ENCODE data around the gene EVI5.
"Not testable (repeated sequence)": the region's sequence is repeated elsewhere in the genome, so short reads cannot be mapped to it uniquely, and the experiment has no call there.

The EVI5 gene

DNA sequence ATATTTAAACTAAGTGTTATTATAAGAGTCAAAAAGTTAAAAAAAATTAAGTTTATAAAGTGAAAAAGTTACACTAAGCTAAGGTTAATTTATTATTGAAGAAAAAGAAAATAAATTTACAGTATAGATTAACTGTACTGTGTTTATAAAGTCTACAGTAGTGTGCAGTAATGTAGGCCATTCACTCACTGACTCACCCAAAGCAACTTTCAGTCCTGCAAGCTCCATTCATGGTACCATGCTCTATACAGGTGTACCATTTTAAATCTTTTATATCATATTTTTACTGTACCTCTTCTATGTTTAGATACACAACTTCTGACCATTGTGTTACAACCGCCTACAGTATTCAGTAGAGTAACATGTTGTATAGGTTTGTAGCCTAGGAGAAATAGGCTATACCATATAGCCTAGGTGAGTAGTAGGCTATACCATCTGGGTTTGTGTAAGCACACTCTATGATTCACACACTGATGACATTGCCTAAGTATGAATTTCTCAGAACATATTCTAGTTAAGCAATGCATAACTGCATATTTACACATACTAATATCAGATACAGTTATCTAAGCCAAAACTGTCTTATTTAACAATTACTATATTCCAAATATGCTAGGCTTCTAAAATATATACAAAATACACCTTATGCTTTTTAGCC is 217.6 kb downstream of the EVI5 start:
- peak; percentile 41 for DNase-seq

DNA sequence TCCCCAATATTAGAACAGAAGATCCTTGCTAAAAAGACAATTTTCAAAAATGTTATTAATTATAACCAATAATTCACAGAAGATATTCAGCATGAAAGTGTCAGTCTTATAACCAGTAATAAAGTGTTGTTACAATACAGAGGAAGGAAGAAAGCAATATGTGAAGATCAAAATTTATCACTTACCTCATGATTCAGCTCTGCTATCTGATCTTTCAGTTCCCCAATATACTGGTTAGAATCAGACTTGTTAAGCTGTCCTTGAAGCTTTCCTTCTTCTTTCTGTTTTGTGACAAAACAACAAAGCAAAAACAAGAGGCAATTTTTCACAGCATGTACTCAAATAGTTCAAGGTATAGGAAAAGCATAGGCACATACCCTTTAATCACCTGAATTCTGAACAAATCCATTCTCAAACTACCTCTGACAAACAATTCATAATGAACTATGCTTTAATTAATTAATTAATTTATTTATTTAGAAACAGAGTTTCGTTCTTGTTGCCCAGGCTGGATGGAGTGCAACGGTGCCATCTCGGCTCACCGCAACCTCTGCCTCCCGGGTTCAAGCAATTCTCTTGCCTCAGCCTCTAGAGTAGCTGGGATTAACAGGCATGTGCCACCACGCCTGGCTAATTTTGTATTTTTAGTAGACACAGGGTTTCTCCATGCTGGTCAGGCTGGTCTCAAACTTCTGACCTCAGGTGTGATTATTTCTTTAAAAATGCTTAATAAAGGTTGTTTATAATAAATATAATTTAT is 221.3 kb downstream of the EVI5 start:
- DNase-seq, result no peak

DNA sequence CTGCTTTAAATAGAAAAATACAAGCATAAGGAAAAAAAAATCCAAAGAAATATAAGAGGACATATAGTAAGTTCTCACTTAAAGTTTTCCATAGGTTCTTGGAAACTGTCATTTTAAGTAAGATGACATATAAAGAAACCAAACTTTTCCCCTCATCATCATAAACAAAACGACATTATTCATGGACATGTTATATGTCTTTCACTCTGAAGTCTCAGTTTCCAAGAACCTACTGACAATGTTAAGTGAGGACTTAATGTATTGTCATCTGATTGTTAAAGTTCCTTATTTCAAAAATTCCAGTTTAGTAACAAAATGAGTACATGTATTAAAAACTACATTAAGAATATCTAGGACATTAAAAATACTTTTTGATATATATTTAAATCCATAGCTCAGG is 228.6 kb downstream of the EVI5 start:
- no peak for DNase-seq

DNA sequence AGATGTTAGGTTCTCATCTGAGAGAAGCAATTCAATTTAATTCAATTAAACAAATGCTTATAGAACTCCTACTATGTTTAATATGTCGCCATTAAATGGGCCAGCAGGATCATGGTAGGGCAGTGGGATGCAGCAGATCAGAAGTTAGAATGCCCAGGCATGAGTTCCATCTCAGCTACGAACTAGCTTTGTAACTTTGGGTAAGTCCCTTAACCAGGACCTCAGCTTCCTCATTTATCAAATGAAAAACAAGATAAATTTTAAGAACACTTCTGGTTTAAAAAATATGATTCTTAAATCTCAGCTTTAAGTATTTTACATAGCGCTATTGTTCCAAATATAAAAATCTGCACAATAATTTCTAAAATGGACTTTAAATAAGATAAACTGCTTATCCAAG is 230.7 kb downstream of the EVI5 start:
- DNase-seq, result no peak

DNA sequence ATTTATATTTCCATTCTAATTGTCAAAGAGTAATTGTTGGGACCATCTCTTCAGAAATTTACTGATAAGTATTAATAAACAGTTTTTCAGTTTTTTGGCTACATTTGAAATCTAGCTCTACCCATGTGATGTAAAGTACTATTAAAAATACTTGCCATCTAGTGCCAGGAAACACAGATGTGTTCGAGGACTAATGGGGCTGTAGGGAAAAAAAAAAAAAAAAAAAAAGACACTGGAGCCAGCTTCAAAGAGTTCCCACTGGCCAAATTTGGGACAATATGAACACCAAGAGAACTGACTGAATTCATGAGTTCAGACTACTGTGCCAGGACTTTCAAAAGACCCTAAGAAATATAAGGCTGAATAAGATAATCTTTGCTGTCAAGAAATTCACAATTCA is 233.0 kb downstream of the EVI5 start:
- no peak for DNase-seq

DNA sequence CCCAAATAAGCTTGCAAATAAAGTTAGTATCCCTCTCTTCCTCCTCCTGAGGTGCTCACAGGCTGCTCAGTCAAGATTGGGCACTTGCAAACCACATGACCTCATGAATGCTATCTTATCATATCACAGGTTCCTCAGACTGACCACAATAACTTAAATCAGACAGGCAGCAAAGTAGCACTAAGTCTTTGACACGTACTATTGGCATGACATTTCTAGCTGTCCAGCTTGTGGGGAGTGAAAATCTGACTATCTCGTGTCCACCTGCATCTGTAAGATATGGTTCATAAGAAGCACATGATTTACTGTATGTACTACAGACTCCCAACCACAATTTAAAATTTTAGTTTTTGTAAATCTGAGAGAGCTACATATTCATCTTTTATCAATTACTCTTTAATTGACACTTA is 240.1 kb downstream of the EVI5 start:
- peak; percentile 80 for DNase-seq

DNA sequence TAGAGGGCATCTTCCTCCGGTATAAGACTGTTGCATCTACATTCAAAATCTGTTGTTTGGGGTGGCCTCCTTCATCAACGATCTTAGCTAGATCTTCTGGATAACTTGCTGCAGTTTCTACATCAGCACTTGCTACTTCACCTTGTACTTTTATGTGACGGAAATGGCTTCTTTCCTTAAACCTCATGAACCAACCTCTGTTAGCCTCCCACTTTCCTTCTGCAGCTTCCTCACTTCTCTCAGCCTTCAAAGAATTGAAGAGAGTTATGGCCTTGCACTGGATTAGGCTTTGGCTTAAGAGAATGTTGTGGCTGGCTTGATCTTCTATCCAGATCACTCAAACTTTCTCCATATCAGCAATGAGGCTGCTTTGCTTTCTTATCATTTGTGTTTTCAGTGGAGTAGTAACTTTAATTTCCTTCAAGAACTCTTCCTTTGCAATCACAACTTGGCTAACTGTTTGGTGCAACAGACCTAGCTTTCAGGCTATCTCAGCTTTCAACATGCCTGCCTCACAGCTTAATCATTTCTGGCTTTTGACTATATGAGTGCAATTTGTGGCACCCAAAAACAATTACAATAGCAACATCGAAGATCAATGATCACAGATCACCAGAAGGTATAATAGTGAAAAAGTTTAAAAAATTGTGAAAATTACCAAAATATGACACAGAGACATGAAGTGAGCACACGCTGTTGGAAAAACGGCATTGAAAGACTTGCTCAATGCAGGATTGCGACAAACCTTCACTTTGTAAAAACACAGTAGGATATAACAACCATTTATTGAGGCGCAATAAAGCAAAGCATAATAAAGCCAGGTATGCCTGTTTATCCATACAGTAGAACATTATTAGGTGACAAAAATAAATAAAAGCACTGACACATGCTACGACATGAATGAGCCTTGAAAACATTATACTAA is 241.5 kb downstream of the EVI5 start:
- no peak for DNase-seq

DNA sequence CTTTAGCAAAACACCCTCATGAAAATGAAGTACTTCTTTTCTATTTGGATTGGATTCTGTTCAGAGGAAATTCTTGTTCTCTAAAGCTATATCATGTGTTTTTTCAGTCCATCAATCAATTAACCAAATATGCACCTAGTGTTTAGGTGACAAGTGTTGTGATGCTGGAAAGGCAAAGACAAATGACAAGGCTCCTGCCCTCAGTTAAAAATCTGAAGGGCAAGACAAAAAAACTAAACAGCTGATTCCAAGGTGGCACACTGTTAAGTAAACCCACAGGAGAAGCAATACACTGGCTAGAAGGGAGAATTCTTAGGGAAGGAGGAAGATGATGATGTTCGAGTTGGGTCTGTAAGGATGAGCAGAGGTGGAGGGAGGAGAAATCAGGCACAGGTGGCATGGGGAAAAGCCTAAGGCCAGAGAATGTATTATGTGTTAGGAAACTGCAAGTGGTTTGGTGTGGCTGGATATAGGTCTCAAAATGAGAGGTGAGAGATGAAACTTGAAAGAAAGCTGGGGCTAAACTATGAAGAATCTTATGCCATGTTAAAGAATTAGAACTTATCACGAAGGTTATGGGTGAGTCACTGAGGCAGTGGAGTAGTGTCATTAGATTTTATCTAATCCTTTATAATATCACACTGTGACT is 246.4 kb downstream of the EVI5 start:
- DNase-seq, result no peak

DNA sequence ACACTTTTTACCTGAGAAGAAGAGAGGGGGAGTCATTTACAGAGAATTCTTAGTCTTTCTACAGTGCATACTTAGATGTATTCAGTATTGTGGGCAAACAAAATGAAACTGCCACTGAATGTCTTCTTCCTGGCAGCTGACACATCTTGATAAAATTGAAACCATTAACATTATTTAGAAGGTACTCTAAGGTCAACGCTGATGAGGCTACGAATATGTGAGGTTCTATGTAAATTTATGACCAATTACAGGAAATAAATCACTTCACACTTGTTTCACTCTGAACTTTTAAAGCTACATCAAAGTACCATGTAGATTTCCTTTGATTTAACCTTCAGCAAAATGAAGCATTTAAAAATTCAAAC is 246.9 kb downstream of the EVI5 start:
- no peak for DNase-seq

DNA sequence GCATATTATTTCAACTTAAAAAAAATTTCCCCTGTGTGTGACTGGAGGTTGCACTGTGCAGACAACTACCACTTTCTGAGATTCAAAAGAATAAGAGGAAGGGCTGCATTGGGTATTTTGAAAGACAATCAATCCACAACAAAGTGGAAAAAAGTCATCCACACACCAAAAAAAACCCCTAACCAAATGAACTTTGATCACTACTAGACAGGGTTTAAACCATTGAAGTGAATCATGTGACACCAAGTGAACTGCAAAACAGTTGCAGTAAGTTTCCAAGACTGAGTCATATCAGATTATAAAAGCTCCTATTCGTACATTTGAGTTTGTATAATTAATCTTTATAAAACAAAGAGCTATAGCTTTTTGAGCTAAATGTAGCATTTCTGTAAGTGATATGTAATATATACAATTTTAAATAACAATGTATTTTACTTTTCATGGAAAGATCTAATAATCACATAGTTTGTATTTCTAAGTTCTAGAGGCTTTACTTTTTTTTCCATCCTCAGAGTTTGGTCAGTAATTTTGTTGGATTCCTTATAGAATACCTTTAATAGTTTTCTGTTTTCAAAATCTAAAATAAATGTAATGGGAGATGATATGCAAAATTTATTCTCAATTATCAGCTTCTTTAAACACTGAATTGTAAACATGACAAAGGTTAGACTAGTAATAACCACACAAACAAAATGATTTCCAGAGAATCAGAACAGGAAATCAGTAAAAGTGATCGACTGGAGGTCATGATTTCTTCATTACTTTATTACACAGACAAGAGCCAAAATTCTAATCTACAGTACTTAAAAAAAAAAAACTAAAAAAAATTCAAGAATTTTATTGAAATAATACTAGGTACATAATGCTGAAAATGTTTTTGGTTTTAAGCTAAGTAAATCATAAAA is 247.7 kb downstream of the EVI5 start:
- no peak for DNase-seq

DNA sequence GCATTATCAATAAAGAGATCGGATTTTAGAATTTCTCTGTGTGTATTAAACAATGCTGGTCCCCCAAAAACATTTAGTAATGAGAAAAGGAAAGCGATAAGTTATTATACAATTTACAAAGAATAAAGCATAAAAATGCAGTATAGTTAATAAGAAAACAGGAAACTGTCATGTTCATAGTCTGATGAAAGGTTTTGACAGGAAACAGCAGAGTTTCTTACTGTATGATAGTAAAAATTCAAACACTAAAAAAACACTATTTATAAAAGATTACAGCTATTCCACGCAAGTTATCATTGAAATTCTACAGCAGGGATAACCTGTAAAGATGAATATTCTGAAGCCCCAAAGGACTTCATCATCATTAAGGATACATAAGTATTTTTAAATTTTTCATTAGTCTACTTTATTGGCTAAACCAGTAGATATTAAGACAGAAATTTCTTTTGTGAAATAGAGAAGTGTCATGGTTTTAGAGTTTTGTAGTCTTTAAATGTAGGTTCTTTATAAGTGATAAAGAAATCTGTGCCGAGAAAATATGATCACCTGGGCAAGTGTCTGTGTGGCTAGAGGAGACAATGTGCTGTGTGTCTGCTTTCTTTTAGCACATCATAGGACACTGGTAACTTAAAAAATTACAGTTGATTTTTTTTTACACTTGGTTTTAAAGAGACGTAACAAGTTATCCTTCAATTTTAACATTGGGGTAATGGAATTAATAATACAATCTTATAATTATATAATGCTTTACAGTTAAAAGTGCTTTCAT is 248.5 kb downstream of the EVI5 start:
- no peak for DNase-seq

DNA sequence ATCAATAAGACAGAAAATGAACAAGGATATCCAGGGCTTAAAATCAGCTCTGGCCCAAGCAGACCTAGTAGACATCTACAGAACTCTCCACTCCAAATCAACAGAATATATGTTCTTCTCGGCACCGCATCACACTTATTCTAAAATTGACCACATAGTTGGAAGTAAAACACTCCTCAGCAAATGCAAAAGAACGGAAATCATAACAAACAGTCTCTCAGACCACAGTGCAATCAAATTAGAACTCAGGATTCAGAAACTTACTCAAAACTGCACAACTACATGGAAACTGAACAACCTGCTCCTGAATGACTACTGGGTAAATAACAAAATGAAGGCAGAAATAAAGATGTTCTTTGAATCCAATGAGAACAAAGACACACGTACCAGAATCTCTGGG is 252.5 kb downstream of the EVI5 start:
- DNase-seq, result not testable (repeated sequence)

DNA sequence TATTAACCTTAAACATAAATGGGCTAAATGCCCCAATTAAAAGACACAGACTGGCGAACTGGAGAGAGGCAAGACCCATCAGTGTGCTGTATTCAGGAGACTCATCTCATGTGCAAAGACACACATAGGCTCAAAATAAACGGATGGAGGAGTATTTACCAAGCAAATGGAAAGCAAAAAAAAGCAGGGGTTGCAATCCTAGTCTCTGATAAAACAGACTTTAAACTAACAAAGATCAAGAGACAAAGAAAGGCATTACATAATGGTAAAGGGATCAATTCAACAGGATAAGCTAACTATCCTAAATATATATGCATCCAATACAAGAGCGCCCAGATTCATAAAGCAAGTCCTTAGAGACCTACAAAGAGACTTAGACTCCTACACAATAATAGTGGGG is 253.0 kb downstream of the EVI5 start:
- not testable (repeated sequence) for DNase-seq

DNA sequence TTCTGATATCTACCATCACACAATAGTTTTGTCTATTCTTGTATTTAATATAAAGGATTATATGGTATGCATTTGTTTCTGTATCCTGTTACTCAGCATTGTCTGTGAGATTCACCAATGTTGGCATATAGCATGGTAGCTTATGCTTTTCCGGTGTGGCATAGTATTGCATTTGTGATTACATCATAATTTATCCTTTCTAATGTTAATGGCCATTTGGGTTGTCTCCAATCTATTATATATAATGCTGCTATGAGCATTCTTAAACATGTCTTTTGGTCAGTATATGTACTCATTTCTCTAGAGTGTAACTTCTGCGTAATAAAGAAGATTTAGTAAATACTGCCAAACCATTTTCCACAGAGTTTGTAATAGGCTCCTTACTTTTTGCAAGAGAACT is 257.2 kb downstream of the EVI5 start:
- DNase-seq, result no peak

DNA sequence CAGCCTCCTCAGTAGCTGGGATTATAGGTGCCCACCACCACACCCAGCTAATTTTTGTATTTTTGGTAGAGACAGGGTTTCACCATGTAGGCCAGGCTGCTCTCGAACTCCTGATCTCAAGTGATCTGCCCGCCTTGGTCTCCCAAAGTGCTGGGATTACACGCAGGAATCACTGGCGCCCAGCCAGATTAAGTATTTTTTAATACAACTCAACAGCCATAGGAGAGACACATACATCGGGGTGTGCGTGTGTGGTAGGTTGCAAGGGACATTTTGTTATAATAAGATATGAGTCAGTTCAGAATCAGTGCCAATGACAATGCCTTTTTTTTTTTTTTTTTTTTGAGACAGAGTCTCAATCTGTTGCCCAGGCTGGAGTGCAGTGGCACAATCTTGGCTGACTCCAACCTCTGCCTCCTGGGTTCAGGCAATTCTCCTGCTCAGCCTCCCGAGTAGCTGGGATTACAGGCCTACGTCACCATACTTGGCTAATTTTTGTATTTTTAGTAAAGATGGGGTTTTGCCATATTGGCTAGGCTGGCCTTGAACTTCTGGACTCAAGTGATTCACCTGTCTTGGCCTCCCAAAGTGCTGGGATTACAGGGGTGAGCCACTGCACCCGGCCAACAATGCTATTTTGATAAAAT is 259.8 kb downstream of the EVI5 start:
- not testable (repeated sequence) for DNase-seq

DNA sequence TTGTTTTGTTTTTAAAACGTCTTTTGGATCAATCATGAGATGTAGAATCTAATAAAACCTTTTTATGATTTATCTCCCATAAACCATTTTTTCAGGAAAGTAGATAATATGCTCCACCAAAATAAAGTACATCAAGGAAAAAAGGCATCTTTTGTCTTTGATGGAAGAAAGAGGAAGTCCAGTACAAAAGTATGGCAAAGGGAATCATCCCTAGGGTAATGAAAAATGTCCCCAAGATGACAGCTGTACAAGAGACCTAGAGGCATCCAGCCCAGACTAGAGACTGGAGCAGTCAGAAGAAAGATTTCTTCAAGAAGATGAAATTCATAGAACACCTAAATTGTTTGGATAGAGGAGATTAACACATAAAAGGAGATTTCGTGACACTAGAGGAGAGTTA is 265.9 kb downstream of the EVI5 start:
- no peak for DNase-seq

DNA sequence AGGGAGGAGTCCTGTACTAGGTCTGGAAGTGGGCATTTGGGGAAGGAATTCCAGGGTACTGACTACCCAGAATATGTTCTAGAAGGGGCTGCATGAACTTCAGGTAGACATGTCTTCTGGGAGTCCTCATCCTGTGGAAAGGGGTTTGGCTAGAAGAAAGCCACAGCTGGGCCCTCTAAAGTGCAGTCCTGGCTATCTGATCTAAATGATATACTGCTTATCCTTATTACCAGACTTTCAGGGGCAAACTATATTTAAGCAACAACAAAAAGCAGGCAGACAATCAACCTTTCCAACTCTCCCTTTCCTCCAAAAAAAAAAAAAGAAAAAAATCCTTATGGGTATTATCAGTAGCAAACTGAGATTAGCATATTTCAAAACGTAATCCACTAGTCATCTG is 268.3 kb downstream of the EVI5 start:
- DNase-seq, result no peak

DNA sequence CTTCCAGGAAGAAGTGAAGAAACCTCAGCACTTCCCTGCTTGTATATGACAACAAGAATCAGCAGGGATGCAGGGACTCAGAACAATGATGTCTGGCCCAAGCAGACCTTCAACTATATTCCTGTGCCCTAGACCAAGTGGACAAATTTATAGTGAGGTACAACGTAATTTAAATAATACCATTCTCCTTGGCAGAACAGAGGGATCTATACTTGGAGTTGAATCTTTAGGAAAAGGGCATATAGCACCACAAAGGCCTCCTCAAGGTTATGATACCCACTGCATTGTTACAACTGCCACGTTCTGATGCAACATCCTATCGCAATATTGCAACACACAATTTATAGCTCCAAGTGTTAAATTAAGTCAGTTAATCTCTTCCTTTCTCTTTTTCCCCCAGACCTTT is 269.1 kb downstream of the EVI5 start:
- DNase-seq, result no peak

DNA sequence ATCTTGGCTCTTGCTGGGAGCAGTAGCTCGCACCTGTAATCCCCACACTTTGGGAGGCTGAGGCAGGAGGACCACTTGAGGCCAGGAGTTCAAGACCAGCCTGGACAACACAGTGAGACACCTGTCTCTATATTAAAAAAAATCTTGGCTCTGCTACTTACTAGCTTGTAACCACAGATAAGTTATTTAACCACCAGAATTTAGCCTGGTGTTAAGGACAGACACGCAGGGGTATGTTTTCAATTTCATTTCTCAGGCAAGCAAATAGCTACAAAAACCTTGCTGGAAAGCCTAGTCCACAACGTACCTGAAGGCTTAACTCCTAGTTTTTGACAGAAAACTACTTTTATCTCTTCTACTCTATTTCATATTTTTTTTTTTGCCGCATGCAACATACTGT is 273.4 kb downstream of the EVI5 start:
- no peak for DNase-seq

DNA sequence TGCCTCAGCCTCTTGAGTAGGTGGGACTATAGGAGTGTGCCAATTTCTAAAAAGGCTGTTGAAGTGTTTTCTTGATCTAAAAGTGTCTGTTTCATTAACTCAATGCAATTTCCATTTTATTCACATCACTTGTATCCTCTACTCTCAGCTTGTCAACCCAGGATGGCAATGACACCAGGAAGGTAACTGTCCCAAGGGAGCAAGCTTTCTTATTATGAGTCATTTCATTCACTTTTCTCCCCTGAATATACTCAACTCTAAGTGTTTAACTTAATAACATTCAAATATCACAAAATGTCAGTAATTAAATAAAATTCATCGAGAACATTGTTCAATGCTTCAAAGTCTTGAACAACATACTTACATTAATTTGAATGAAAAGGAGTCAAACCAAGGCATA is 275.3 kb downstream of the EVI5 start:
- DNase-seq, result no peak

All from NCI-H226 (cell line).